B cell (primary cell): Measurements from ENCODE around the gene SLC4A11.
"Not testable (repeated sequence)": the region's sequence is repeated elsewhere in the genome, so short reads cannot be mapped to it uniquely, and the experiment has no call there.

Experiments
- EZH2 ChIP-seq: IDR thresholded peaks from 2 replicates; pipeline ENCODE4 v1.6.1; 2012; ENCODE audit warnings: borderline replicate concordance, low read depth, mild to moderate bottlenecking, moderate library complexity, low read length; ENCODE audit not compliant: insufficient read depth, poor library complexity, severe bottlenecking
- TF ChIP-seq, protein P1 (sequence below): fragments of 200-600 bp; IDR thresholded peaks from one replicate; pipeline ENCODE4 v1.8.0; 2022; ENCODE audit warnings: antibody characterized with exemption, mild to moderate bottlenecking

- TF ChIP-seq, protein P1, sequence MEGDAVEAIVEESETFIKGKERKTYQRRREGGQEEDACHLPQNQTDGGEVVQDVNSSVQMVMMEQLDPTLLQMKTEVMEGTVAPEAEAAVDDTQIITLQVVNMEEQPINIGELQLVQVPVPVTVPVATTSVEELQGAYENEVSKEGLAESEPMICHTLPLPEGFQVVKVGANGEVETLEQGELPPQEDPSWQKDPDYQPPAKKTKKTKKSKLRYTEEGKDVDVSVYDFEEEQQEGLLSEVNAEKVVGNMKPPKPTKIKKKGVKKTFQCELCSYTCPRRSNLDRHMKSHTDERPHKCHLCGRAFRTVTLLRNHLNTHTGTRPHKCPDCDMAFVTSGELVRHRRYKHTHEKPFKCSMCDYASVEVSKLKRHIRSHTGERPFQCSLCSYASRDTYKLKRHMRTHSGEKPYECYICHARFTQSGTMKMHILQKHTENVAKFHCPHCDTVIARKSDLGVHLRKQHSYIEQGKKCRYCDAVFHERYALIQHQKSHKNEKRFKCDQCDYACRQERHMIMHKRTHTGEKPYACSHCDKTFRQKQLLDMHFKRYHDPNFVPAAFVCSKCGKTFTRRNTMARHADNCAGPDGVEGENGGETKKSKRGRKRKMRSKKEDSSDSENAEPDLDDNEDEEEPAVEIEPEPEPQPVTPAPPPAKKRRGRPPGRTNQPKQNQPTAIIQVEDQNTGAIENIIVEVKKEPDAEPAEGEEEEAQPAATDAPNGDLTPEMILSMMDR: not testable (repeated sequence)
- not testable (repeated sequence) for TF ChIP-seq EZH2
These were observed 23.6 kb downstream of the SLC4A11 start for GRCh38 chr20:3215359-3215917.
